Right lobe of liver (tissue), 4 donors: Measurements from ENCODE around the gene PPP6C.

Experiments
- POLR2A ChIP-seq: fragments of 450-650 bp; IDR thresholded peaks from one replicate; pipeline ENCODE4 v1.6.1; 2017; ENCODE audit warnings: antibody characterized with exemption, mild to moderate bottlenecking
- TF ChIP-seq, protein P1 (sequence below), 4 donors: fragments of 200-600 bp in 3 of 4; fragments of 450-650 bp in 1 of 4; IDR thresholded peaks; one replicate each; pipeline versions ENCODE4 v1.5.1 to v1.8.0; 2016 to 2022; ENCODE audit warnings: antibody characterized with exemption in 4 of 4, mild to moderate bottlenecking in 2 of 4
- donor health status: DM: no; HTN: no; CAD: no.
- donor health status: DM: no; HTN: no; CAD: no.
- donor health status: DM: no; HTN: yes; CAD: no.

DNA sequence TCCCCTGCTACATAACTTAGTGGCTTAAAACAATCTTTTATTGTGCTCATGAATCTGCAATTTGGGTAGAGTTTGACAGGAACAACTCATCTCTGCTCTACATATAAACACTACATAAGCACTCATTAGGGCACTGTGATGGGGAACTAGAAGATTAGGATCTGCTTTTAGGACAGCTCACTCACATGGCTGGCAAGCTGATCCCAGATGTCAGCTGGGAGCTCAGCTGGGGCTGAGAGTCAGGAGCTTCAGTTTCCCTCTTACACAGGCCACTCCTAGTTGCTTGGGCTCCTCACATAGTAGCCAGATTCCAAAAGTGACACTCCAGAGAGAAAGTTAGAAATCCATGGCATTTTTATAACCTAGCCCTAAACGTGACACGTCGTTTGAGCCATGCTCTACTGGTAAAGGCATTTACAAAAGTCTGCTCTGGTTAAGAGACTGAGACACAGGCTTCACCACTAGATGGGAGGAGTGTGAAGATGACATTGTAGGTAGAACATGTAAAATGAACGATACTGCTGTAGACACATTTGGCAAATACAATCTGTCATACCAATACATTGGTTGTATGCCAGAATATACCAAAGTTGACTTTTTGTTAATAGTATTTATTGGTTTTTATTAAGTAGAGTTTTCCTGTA is 69.8 kb downstream of the PPP6C start:
- TF ChIP-seq POLR2A: no peak
- TF ChIP-seq, protein P1, sequence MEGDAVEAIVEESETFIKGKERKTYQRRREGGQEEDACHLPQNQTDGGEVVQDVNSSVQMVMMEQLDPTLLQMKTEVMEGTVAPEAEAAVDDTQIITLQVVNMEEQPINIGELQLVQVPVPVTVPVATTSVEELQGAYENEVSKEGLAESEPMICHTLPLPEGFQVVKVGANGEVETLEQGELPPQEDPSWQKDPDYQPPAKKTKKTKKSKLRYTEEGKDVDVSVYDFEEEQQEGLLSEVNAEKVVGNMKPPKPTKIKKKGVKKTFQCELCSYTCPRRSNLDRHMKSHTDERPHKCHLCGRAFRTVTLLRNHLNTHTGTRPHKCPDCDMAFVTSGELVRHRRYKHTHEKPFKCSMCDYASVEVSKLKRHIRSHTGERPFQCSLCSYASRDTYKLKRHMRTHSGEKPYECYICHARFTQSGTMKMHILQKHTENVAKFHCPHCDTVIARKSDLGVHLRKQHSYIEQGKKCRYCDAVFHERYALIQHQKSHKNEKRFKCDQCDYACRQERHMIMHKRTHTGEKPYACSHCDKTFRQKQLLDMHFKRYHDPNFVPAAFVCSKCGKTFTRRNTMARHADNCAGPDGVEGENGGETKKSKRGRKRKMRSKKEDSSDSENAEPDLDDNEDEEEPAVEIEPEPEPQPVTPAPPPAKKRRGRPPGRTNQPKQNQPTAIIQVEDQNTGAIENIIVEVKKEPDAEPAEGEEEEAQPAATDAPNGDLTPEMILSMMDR (IDR thresholded peaks at IDR 0.05): no peak
